HFFc6 (cell line): ENCODE results near the gene EGLN3. TPM values are rescaled to one million over a fixed set of nuclear protein-coding genes. Genes with fewer than 3 reads are reported as not detected.

Experiments used
- DNase-seq: peaks from one replicate; pipeline ENCODE4 v3.0.0-alpha.2; 2018
- H3K27ac Mint-ChIP-seq: 2 replicates; pipeline ENCODE4 v1.8.0; 2020; ENCODE audit warnings: mild to moderate bottlenecking, mixed read lengths
- H3K27me3 Mint-ChIP-seq: 2 replicates; pipeline ENCODE4 v1.8.0; 2021; ENCODE audit warnings: mild to moderate bottlenecking, moderate library complexity, mixed read lengths; ENCODE audit not compliant: insufficient read depth
- H3K36me3 Mint-ChIP-seq: 2 replicates; pipeline ENCODE4 v1.8.0; 2021; ENCODE audit warnings: low read depth, mixed read lengths
- H3K4me1 Mint-ChIP-seq: 2 replicates; pipeline ENCODE4 v1.8.0; 2020; ENCODE audit warnings: low read depth, mixed read lengths
- H3K4me3 Mint-ChIP-seq: 2 replicates; pipeline ENCODE4 v1.8.0; 2020; ENCODE audit warnings: mild to moderate bottlenecking, moderate library complexity, mixed read lengths
- H3K9me3 Mint-ChIP-seq: 2 replicates; pipeline ENCODE4 v1.8.0; 2020; ENCODE audit warnings: mild to moderate bottlenecking, mixed read lengths
- total RNA-seq, 6 experiments: library from RNA; stranded (reverse); fragmentation: NEBNext Ultra II Directional; extraction: Animal tissue kit (Norgen Biotek cat#: 25700); gene quantifications; 2 replicates in 1 of 6; 3 replicates in 5 of 6; pipeline ENCODE4 v1.2.3, GENCODE V29; 2021
- TF ChIP-seq, protein P1 (sequence below): fragments of 200-600 bp; sonication (generic); IDR thresholded peaks from 2 replicates; pipeline ENCODE4 v1.5.0; 2021; ENCODE audit warnings: antibody characterized with exemption, mild to moderate bottlenecking

Gene EGLN3
- total RNA-seq, 6 experiments from 2014 or later = 0.19 TPM; not detected in 5

- Mint-ChIP-seq H3K4me3 (no peak overlapping the region), H3K9me3 (no peaks in the 10 kb centered on the region; the same call in 1 of the 2 replicates), H3K4me1 (no peaks in the 10 kb centered on the region), H3K27ac (no peak overlapping the region), H3K36me3 (no peaks in the 10 kb centered on the region), H3K27me3 (no peaks in the 10 kb centered on the region)
- DNase-seq = no peak
- TF ChIP-seq, protein P1, sequence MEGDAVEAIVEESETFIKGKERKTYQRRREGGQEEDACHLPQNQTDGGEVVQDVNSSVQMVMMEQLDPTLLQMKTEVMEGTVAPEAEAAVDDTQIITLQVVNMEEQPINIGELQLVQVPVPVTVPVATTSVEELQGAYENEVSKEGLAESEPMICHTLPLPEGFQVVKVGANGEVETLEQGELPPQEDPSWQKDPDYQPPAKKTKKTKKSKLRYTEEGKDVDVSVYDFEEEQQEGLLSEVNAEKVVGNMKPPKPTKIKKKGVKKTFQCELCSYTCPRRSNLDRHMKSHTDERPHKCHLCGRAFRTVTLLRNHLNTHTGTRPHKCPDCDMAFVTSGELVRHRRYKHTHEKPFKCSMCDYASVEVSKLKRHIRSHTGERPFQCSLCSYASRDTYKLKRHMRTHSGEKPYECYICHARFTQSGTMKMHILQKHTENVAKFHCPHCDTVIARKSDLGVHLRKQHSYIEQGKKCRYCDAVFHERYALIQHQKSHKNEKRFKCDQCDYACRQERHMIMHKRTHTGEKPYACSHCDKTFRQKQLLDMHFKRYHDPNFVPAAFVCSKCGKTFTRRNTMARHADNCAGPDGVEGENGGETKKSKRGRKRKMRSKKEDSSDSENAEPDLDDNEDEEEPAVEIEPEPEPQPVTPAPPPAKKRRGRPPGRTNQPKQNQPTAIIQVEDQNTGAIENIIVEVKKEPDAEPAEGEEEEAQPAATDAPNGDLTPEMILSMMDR = no peak
Observed at GRCh38 chr14:33941718-33942117, 9.2 kb downstream of the EGLN3 start.

GRCh38 chr14:33940561-33941011, 10.3 kb downstream of the EGLN3 start:
- Mint-ChIP-seq H3K9me3 (peaks cover 3% of the 10 kb centered on the region; the same call in 1 of the 2 replicates), H3K27ac (no peak overlapping the region), H3K36me3 (no peaks in the 10 kb centered on the region), H3K4me1 (no peaks in the 10 kb centered on the region), H3K27me3 (no peaks in the 10 kb centered on the region), H3K4me3 (no peak overlapping the region)
- DNase-seq = no peak
- TF ChIP-seq, protein P1 = no peak

DNA sequence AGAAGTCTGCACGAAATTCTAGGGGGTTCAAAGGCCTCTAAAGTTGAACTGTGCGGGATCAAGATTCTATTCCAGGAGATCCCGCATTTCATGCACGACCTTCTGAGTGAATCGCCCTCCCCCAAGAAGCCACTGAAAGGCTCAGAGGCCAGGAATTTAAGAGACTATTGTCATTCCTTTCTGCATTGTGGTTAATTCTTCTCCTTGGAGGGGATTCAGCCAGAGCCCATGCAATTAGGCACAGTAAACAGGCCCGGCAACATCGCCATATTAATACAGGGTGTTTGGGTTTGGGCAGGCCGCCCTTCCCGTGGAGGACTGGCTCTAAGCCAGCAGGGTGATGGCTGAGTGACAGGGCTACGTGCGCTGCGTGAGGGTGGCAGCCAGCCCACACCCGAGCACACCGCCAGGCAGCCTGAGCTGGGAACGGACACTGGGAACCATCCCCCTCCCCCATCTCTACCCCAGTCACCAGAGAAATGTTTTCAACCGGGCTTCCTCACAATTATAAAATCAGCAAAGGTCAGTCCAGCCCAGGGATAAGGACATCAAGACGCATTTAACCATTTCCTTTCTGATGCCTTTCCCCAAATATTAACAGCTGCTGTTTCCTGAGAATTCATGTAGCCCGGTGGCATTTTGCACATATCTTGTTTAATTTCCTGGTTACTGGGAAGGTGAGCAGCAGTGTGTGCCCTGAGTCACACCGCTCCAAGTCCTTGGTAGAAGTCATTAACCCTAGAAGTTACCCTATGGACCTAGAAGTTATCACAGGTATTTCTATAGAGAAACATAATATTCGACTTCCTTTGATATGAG, 12.5 kb downstream of the EGLN3 start:
- no peak overlapping the region for H3K4me3 Mint-ChIP-seq

GRCh38 chr14:33936391-33936790, 14.5 kb downstream of the EGLN3 start:
- no peaks in the 10 kb centered on the region for H3K36me3 Mint-ChIP-seq
- no peaks in the 10 kb centered on the region for H3K4me1 Mint-ChIP-seq
- H3K27ac Mint-ChIP-seq = no peak overlapping the region
- H3K27me3 Mint-ChIP-seq = no peaks in the 10 kb centered on the region
- DNase-seq = no peak
- TF ChIP-seq, protein P1 = no peak
- H3K4me3 Mint-ChIP-seq = no peak overlapping the region
- peaks cover 18% of the 10 kb centered on the region; the same call in 1 of the 2 replicates for H3K9me3 Mint-ChIP-seq

More for the DNA sequence above, 12.5 kb downstream of the EGLN3 start:
- no peak overlapping the region for H3K27ac Mint-ChIP-seq
- no peaks in the 10 kb centered on the region for H3K27me3 Mint-ChIP-seq
- no peaks in the 10 kb centered on the region for H3K4me1 Mint-ChIP-seq
- DNase-seq = no peak
- no peaks in the 10 kb centered on the region for H3K36me3 Mint-ChIP-seq
- TF ChIP-seq, protein P1 = no peak
- peaks cover 14% of the 10 kb centered on the region; the same call in 1 of the 2 replicates for H3K9me3 Mint-ChIP-seq

GRCh38 chr14:33934938-33935337, 15.9 kb downstream of the EGLN3 start:
- no peak overlapping the region for H3K27ac Mint-ChIP-seq

More at GRCh38 chr14:33934938-33935337, 15.9 kb downstream of the EGLN3 start:
- DNase-seq = no peak
- TF ChIP-seq, protein P1 = no peak
- Mint-ChIP-seq H3K4me1 (no peaks in the 10 kb centered on the region), H3K9me3 (peaks cover 20% of the 10 kb centered on the region; the same call in 1 of the 2 replicates), H3K36me3 (no peaks in the 10 kb centered on the region), H3K4me3 (no peak overlapping the region), H3K27me3 (no peaks in the 10 kb centered on the region)
